Uterus (tissue), 2 donors: ENCODE measurements around the gene BRMS1L.
A peak's percentile ranks its signal among the peaks of the same experiment; 100 is the strongest.

Experiments used
- CTCF ChIP-seq, 4 experiments: fragments of 200-600 bp in 2 of 4; fragments of 450-650 bp in 2 of 4; sonication (generic) in 2 of 4; IDR thresholded peaks; one replicate each; pipeline ENCODE4 v1.5.1; 2016 to 2019; ENCODE audit warnings: antibody characterized with exemption in 4 of 4, mild to moderate bottlenecking in 2 of 4, moderate library complexity in 1 of 4
- POLR2A ChIP-seq, 2 donors: fragments of 450-650 bp; IDR thresholded peaks; one replicate each; pipeline ENCODE4 v1.6.1; 2016; ENCODE audit warnings: antibody characterized with exemption in 2 of 2, mild to moderate bottlenecking in 1 of 2, moderate library complexity in 1 of 2

- peak in 1 of 4 experiments; percentile 10 for TF ChIP-seq CTCF (IDR thresholded peaks at IDR 0.05)
- TF ChIP-seq POLR2A (IDR thresholded peaks at IDR 0.05) = no peak
Measured at GRCh38 chr14:35883677-35884293, 57.6 kb downstream of the BRMS1L start.
